GM18517 (cell line): Measurements from ENCODE around the gene ZFP90.
"Not testable (repeated sequence)": the region's sequence is repeated elsewhere in the genome, so short reads cannot be mapped to it uniquely, and the experiment has no call there.

Source experiments
- ATAC-seq: cut with Tn5 transposase; IDR thresholded peaks from one replicate; pipeline ENCODE4 v1.9.1; 2021; ENCODE audit warnings: mild to moderate bottlenecking, moderate library complexity; ENCODE audit not compliant: unreplicated experiment

ZFP90 gene

DNA sequence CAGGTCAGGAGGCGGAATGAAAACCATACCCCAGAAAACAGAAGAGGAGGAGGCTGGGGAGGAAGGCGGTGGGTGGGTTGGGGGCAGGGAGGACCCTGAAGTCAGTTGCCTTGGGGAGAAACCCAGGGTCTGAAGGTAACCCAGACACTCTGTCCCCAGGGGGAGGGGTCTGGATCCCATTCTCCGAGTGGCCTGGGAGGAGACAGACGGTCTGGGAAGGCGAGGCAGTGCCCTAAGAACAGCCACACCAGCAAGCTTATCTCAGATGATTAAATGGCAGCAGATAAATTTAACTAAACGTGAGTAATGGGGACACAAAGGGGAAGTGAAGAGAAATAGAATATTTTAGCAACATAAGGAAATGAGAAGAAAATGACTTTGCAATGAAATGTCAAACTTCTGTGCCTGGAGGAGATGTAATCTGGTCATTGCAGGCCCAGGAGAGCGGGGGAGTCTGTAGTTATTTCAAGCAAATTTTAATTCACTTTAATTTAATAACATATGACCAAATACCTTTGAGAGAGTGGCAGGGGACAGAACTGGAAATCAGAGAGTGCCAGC is 21.4 kb upstream of the ZFP90 start:
- ATAC-seq: no peak

DNA sequence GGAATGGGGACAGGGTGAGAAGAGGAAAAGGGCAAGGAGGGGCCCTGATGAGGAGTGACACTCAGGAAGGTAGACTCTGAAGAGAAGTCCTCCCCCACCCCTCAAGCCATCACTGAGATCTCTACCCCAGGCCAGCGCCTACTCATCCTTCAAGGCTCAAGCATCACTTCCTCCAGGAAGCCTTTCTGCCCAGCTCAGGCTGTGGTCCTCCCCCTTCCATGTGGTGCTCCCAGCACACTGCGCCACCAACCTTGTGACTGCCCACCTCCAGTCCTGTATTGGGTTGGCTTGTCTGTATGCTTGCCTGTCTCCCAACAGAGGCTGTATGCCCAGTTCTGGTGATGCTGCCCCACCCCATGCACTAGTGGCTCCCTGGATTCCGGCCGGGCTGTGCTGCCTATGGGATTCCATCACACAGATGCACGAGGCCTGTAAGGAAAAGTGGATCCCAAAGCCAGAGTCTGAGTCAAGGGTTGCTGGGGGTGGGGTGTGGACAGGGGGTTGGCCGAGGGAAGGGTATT is 19.8 kb upstream of the ZFP90 start:
- ATAC-seq: no peak

DNA sequence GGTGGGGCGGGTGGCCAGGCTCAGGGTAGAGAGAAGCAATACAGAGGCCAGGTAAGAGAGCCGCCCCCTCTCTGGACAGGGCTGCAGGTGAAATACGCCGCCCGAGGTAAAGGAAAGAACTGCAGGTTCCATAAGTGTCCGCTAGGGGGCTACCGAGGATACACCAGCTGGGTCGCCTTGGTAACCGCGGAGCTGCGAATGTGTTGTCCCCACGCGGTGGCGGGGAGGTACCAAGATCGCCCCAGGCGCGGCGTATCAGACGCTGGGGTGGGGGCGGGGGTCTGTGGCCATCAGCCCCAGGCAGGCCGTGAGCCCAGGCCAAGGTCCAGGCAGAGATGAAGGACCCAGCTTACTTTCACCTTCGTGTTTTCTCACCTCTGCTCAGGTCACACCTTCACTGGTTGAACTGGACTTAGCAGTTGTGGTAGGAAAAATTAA is 18.4 kb upstream of the ZFP90 start:
- ATAC-seq: no peak

DNA sequence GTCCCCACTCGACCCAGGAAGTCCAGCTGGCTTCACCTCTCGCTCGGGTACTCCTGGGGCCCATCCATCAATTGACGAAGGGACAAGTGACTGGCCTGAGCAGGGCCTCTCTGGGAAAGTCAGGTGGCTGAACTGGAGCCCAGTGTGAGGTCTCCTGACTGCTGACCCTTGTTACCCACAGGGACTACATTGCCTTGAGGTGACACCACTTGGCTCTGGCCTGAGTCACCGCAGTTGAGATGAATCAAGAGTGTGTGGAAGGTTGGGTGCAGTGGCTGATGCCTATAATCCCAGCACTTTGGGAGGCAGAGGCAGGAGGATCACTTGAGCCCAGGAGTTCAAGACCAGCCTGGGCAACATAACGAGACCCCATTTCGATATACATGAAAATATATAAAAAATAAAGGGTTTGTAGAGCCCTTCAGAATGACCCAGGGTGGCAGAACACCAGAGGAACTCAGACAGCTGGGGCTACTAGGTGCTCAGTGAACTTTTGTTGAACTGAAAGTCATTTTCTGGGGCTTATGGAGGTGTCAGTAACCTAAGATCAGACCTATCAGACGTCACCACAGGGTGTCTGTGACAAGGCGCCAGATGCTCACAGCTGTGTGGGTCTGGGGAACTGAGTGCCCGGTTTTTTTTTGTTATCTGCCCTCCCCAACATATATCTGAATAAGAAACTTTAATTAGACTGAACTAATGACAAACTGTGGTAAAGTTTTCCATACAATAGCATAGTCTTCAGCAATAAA is 14.8 kb upstream of the ZFP90 start:
- ATAC-seq: no peak

DNA sequence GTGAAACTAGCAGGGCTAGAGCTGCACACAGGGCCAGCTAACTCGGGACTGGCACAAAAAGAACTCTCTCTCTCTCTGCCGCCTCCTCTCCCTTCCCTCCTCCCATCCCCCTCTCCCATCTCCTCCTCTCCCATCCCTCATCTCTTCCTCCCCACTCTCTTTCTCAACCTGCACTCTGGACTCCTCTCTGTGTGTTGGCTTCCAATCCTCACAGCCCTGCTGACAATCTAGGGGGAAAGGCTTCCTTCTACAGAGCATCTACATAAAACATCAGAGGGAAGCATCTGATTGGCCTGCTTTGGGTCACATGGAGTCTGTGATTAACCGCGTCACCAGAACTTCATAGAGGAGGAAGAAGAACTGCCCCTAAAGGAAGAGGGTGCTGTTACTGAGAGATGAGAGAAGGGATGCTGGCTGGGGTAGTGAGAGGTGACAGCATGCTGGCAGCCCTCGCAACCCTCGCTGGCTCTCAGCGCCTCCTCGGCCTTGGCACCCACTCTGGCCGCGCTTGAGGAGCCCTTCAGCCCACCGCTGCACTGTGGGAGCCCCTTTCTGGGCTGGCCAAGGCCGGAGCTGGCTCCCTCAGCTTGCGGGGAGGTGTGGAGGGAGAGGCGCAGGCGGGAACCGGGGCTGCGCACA is 12.8 kb upstream of the ZFP90 start:
- no peak for ATAC-seq

DNA sequence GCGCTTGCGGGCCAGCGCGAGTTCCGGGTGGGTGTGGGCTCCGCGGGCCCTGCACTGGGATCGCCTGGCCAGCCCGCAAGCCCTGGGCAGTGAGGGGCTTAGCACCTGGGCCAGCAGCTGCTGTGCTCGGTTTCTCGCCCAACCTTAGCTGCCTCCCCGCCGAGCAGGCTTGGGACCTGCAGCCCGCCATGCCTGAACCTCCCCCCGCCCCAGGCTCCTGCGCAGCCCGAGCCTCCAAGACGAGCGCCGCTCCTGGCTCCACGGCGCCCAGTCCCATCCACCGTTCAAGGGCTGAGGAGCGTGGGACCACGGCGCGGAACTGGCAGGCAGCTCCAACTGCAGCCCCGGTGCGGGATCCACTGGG is 12.3 kb upstream of the ZFP90 start:
- ATAC-seq: no peak

DNA sequence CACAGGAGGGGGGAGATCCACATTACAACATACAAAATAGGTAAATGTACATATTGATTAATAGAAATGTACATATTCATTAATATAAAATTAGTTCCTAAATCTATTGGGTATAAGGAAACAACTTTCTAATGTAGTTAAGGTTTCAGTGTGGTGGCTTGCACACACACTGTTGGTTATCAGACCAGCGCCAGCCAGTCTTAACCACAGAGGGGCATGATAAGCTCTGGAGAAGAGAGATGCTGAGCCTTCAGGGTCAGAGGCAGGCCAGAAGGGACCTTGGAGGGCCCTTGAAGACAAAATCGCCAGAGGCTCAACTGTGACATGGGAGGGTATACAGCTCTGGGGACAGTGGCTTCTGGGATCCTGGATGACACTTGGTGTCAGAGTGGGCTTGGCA is 10.9 kb upstream of the ZFP90 start:
- ATAC-seq: peak; percentile 10

DNA sequence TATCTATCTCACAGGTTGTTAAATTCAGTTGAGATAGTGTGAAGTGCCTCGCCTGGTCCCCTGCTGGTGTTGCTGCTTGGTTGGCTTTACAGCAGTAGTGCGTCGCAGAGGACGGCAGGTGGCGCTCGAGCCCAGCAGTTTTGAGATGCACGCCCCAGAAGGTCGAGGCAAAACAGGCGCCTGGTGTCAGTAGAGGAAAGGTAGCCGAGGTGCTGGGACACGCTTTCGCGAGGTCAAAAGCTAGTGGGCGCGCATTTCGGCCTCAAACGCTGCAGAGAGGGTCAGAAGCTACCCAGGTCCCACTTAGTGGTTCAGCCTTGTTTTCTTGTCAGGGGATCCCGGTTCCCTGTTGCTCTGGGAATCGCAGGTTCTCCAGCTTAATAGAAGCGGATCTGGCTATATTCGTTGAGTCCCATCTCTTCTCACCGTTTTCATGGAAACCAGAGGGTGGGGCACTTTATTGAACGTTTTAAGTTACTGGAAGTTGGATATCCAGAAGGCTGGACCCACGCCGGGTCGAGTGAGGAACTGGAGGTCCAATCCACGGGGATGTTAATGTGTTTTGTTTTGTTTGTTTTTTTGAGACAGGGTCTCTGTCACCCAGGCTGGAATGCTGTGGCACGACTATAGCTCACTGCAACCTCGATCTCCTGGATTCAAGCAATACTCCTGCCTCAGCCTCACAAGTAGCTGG is 10.3 kb upstream of the ZFP90 start:
- peak; percentile 80 for ATAC-seq

DNA sequence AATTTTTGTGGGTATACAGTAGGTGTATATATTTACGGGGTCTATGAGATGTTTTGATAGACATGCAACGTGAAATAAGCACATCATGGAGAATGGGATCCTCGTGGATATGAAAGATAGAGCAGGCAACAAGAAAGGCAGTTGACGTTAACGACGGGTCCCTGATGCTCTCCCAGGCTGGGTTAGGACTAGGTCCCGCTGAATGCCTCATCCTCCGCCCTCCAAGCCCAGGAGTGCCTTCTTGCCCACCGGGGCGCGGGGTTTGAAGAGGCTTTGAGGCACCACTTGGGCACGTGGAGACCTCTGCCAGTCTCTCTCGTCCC is 9.5 kb upstream of the ZFP90 start:
- ATAC-seq: no peak

DNA sequence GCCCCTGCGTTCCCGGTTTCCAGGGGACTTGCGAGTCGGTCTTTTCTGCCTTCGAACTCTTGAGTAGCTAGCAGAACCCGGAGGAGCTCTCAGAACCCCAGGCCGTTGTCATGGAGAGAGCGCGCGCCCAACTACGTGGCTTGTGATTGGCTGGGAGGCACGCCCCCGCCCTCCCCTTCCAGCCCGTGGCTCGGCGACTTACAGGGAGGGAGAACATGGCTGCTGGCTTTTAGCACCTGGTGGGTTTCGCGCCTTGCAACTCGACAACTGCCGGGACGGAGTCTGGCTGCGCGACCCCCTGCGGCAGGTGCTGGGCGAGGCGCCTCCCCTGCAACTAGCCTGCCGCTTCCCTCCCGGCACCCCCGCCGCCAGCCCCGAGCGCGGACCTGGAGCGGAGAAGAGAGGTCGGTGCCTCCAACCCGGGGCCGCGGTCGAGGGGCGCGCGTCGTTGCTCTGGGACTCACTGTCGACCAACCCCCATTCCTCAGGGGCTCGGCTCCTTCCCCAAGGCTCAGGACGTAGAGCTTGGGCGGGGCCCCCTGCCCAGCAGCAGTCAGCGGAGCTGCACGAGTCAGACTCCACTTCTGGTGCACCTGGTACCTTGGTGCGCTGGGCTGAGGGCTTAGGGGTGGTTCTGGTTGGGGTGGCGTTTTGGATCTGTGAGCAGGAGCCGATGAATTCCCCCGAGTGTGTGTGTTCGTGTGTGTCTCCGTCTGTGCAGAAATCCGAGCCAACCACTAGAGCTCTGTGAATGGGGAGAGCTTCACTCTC is 9.0 kb upstream of the ZFP90 start:
- ATAC-seq: no peak

DNA sequence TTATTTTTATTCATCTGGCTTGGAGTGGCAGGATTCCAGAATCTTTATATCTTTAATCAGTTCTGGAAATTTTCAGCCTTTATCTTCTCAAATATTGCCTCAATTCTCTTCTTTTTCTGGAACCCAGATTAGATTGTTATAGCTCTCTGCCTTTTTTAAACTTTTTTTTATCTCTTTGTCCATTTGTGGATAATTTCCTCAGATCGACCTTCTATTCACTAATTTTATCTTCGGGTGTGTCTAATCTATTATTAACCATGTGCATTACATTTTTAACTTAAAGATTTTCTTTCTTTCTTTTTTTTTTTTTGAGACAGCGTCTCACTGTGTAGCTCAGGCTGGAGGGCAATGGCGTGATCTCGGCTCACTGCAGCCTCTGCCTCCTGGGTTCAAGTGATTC is 5.2 kb upstream of the ZFP90 start:
- no peak for ATAC-seq

DNA sequence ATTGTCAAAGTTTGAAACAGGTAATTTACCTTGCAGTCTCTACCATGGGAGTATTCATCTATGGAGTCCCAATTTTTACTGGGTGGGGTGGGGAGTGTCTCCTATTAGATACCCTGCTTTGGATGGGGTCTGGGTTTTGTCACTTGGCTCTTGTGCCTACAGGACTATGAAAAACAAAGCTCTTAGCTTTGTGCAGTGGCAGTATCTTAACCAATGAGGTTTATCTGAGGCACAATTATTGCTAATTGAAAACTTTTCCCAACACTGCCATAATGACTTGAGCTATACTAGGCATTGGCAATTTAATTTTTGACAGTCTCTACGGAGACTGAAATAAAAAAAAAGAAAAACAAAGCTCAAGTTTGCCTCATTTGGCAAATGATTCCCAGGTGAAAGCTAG is 3.8 kb upstream of the ZFP90 start:
- ATAC-seq: no peak

DNA sequence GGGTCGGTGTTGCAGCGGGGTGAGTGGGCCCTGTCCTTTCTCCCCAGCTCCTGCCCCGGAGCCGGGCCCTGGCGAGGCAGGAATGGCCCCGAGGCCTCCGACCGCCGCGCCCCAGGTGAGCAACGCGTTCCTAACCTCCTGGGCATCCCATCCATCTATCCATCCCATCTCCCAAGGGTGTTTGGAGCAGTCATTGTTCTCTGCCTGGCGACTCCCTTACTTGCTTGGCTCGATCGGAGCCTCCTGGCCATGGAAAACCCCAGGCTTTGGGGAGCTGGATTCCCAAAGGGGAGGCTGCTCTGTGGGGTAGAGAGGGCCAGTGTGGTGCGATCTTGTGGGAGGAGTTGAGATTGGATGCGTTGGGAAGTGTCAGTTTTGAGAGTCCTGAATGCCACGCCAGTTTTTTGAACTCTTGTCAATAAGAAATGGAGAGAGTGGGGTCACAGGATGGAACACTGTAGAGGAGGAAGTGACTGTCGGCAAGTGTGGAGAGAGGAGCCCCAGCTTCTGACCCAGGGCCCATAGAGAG is 684 bp downstream of the ZFP90 start:
- ATAC-seq: no peak

DNA sequence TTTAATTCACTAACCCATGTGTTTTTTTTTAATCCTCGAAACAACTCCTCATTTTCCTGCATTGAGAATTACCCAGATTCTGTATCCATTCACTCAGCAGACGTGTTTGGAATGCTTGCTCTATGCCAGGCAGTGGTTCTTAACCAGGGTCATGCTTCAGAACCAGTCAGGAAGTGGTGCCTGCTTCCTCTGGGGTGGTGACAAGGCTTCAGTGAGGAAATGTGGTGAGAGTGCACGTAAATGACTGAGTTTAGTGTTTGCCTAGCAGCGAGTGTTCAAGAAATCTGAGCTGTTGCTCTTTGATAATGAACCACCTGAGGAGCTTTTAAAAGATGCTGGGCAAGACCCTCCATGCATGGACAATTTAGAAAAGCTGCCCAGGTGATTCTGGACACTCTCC is 9.9 kb downstream of the ZFP90 start:
- ATAC-seq: no peak

DNA sequence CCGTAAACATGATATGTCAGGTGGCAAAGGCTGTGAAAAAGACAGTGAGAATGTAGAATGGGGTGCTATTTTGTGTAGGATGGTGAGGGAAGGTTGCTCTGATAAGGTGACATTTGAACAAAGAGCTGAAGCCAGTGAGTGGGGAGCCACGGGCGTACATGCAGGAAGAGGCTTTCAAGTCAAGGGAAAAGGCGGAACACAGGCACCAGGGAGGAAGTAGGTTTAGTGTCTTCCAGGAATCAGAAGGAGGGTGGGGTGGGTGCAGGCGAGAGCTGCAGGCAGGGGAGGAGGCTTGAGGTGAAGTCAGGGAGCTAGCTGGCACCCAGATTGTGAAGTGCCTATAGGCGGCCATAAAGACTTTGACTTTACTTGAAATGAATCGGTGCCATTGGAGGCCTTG is 14.1 kb downstream of the ZFP90 start:
- ATAC-seq: no peak

DNA sequence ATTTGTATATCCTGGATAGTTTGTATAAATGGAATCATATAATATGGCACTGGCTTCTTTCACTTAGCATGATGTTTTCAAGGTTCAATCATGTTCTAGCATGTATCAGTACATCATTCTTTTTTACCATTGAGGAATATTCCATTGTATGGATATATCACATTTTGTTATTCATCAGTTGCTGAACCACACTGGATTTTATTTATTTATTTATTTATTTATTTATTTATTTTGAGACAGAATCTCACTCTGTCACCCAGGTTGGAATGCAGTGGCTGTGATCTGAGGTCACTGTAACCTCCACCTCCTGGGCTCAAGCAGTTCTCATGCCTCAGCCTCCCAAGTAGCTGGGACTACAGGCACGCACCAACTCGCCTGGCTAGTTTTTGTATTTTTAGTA is 21.2 kb downstream of the ZFP90 start:
- ATAC-seq: not testable (repeated sequence)

DNA sequence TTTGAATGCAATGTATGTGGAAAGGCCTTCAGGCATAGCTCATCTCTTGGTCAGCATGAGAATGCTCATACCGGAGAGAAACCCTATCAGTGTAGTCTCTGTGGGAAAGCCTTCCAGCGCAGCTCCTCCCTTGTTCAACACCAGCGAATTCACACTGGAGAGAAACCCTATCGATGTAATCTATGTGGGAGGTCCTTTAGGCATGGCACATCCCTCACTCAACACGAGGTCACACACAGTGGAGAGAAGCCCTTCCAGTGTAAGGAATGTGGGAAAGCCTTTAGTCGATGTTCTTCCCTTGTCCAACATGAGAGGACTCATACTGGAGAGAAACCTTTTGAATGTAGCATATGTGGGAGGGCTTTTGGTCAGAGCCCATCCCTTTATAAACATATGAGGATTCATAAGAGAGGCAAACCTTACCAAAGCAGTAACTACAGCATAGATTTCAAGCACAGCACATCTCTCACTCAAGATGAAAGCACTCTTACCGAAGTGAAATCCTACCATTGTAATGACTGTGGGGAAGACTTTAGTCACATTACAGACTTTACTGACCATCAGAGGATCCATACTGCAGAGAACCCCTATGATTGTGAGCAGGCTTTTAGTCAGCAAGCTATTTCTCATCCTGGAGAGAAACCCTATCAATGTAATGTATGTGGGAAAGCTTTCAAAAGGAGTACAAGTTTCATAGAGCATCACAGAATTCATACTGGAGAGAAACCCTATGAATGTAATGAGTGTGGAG is 24.7 kb downstream of the ZFP90 start:
- ATAC-seq: no peak

DNA sequence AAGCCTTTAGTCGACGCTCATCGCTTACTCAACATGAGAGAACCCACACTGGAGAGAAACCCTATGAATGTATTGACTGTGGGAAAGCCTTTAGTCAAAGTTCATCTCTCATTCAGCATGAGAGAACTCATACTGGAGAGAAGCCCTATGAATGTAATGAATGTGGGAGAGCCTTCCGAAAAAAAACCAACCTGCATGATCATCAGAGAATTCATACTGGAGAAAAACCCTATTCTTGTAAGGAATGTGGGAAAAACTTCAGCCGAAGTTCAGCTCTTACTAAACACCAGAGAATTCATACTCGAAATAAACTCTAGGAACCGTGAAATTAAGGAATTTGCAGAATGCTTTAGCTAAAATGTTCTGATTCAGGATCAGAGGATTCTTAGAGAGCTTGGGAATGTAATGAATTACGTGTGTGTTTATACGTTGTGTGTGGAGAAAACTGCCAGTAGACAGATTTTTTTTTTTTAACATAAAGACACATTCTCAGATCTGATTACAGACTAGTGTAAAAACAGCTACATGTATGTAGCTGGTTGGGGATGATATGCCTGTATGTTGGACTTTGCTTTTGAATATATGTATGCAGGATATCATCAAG is 25.4 kb downstream of the ZFP90 start:
- ATAC-seq: no peak

DNA sequence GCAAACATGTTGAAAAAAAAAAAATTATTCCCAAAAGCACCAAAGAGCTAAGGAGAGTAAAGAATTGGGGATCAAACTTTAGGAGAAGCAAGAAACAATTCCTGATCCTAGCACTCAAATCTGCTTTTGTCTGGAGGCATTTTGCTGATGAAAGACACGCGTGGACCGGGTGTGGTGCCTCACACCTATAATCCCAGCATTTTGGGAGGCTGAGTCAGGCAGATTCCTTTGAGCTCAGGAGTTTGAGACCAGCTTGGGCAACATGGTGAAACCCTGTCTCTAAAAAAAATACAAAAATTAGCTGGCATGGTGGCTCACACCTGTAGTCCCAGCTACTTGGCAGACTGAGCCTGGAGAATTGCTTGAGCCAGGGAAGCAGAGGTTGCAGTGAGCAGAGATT is 35.4 kb downstream of the ZFP90 start:
- ATAC-seq: no peak

DNA sequence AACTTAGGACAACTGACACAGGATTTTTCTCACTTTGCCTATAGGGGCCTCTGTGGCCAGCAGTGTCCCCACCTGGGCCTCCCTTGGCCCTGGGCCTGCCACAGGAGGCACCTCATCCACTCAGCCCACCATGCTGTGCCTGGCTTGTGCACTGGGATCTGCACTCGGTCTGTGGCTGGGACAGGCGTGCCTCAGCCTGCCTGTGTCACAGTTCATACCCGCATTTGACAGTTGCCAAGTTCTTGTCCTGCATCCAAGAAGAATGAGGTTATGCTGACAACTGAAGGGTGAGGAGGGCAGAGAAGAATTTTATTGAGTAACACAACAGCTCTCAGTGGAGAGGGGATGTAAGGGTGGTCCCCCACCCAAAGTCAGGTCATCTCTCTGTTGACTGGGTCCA is 36.0 kb downstream of the ZFP90 start:
- no peak for ATAC-seq
